HG02840 (cell line): ENCODE results near the gene CEP85.
"Not testable (repeated sequence)": the region's sequence is repeated elsewhere in the genome, so short reads cannot be mapped to it uniquely, and the experiment has no call there.

Experiments
- ATAC-seq: cut with Tn5 transposase; IDR thresholded peaks from one replicate; pipeline ENCODE4 v1.9.1; 2021; ENCODE audit warnings: mild to moderate bottlenecking, moderate library complexity, moderate number of reproducible peaks; ENCODE audit not compliant: unreplicated experiment, low FRiP score

The CEP85 gene

GRCh38 chr1:26220199-26220912 lies 13.6 kb upstream of the CEP85 start:
- ATAC-seq: no peak

DNA sequence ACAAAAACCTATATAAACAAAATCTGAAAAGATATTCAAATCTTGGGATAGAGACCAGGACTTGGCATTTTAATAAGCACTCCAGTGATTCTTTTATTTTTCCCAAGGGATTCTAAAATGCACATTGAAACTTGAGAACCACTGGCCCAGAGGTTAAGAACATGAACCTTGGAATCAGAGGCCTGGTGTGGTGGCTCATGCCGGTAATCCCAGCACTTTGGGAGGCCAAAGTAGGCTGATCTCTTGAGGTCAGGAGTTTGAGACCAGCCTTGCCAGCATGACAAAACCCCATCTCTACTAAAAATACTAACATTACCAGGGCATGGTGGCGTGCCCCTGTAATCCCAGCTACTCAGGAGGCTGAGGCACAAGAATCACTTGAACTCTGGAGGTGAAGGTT lies 12.9 kb upstream of the CEP85 start:
- no peak for ATAC-seq

GRCh38 chr1:26224606-26225005 lies 9.4 kb upstream of the CEP85 start:
- no peak for ATAC-seq

GRCh38 chr1:26225033-26225831 lies 8.8 kb upstream of the CEP85 start:
- no peak for ATAC-seq

- ATAC-seq: not testable (repeated sequence)
These were observed 3.3 kb upstream of the CEP85 start for GRCh38 chr1:26230682-26231081.

GRCh38 chr1:26234644-26235370 lies 807 bp downstream of the CEP85 start:
- no peak for ATAC-seq

- no peak for ATAC-seq
These were observed 3.4 kb downstream of the CEP85 start for GRCh38 chr1:26237230-26237966.

- ATAC-seq: no peak
These were observed 5.9 kb downstream of the CEP85 start for GRCh38 chr1:26239936-26240335.

DNA sequence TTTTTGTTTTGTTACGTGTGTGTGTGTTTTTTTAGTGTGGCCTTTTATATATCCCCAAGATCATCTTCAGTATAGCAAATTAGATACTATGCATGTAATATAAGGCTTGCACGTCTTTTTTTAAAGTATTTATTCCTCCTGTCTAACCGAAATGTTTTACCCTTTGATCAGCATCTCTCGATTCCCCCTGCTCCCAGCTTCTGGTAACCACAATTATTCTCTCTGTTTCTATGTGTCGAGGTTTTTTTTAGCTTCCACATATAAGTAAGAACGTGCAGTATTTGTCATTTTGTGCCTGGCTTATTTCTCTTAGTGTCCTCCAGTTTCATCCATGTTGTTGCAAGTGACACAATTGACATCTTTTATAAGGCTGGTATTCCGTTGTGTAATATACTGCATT lies 18.7 kb downstream of the CEP85 start:
- ATAC-seq: no peak

DNA sequence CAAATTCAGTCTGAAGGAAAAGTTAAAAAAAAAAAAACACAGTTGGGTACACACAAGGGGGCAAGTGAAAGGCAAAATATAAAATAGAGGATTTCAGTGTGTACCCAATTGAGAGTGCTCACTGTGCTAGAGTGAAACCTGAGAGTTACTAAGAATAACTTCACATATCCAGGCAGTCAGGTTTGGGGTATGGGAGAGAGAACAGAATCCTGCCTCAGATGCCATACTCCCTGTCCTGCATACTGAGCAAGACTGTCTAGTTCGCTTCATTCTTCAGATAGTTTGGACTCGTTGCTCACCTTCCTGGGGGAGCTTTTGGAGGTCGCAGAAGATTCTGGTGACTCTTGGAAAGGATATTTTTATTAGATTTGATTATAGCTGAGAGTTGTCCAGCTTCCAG lies 20.4 kb downstream of the CEP85 start:
- ATAC-seq: no peak

- no peak for ATAC-seq
These were observed 23.2 kb downstream of the CEP85 start for GRCh38 chr1:26257222-26257621.

DNA sequence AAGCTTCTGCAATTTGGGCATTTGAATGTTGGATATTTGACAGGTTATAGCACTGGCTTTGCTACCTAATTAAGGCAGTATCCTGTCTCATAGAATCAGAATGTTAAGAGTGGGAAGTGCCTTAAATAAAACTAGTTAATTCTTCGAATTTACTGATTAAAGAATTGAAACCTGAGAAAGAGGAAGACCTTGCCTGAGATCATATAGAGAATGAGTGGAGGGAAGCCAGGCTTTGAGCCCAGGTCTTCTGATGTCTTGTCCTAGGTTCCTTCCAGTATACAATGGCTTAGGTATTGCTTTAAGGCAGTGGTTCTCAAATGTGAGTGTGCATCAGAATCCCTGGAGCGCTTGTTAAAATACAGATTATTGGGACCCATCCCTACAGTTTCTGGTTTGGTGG lies 25.0 kb downstream of the CEP85 start:
- ATAC-seq: no peak

DNA sequence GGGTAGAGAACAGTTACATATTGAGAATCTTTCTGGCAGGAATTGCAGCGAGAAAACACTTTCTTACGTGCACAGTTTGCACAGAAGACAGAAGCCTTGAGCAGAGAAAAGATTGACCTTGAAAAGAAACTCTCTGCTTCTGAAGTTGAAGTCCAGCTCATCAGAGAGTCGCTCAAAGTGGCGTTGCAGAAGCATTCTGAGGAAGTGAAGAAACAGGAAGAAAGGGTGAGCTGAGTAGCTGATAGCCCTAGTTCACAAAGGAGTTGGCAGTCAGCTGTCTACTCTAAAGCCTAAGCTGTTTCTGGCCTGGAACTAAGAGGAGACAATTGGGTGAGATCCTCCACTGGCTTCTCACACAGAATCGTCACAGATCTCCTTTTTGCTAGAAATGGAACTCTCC lies 25.6 kb downstream of the CEP85 start:
- ATAC-seq: no peak

GRCh38 chr1:26263212-26263611 lies 29.2 kb downstream of the CEP85 start:
- ATAC-seq: no peak

- ATAC-seq: no peak
These were observed 31.4 kb downstream of the CEP85 start for GRCh38 chr1:26265405-26265804.

GRCh38 chr1:26268290-26269197 lies 34.5 kb downstream of the CEP85 start:
- no peak for ATAC-seq

GRCh38 chr1:26269198-26269550 lies 35.2 kb downstream of the CEP85 start:
- no peak for ATAC-seq

DNA sequence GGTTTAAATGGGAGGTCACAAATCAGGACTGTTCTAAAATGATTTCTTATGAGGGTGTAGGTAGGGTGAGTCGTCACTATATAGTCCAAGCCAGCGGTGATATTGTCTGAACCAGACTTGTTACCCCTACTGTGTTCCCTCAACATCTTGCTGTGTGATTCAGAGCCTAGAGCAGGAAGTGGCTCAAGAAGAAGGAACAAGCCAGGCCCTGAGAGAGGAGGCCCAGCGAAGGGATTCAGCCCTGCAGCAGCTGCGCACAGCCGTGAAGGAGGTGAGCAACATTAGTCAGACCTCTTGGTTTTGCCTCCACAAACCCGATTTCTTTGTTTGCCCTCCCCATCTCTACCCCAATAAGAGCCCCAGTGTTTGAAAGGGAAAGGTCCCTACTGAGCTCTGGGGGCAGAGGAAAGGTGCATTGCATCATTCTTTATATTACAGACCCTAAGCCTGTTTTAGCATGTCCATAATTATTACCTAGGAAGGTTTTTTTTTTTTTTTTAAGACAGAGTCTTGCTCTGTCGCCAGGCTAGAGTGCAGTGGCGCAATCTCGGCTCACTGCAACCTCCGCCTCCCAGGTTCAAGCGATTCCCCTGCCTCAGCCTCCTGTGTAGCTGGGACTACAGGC lies 40.9 kb downstream of the CEP85 start:
- ATAC-seq: no peak
